Activated T-cell treated with anti-CD3 and anti-CD28 coated beads, Interleukin-2, amount 50 U/mL, for 48 hours (primary cell): ENCODE results near the gene COL13A1.

Experiments used
- DNase-seq, 2 experiments: peaks; one replicate each; pipeline ENCODE4 v3.0.0-alpha.2; 2020

COL13A1 gene

GRCh38 chr10:69848454-69848853, 46.7 kb downstream of the COL13A1 start:
- DNase-seq: no peak

GRCh38 chr10:69849825-69850224, 48.1 kb downstream of the COL13A1 start:
- DNase-seq: no peak

- DNase-seq: no peak
These were observed 48.7 kb downstream of the COL13A1 start for GRCh38 chr10:69850440-69850839.

- DNase-seq: no peak
These were observed 49.6 kb downstream of the COL13A1 start for GRCh38 chr10:69851306-69851705.

GRCh38 chr10:69853064-69853463, 51.4 kb downstream of the COL13A1 start:
- DNase-seq: no peak

GRCh38 chr10:69854511-69855345, 53.0 kb downstream of the COL13A1 start:
- no peak for DNase-seq

- no peak for DNase-seq
These were observed 53.8 kb downstream of the COL13A1 start for GRCh38 chr10:69855346-69856111.

- DNase-seq: no peak
These were observed 55.0 kb downstream of the COL13A1 start for GRCh38 chr10:69856601-69857166.

GRCh38 chr10:69858201-69858600, 56.5 kb downstream of the COL13A1 start:
- DNase-seq: no peak

- peak in 1 of 2 experiments; percentile 27 for DNase-seq
These were observed 58.6 kb downstream of the COL13A1 start for GRCh38 chr10:69860271-69860670.

GRCh38 chr10:69861251-69862240, 59.8 kb downstream of the COL13A1 start:
- DNase-seq: peak in 1 of 2 experiments; percentile 18

- no peak for DNase-seq
These were observed 61.3 kb downstream of the COL13A1 start for GRCh38 chr10:69862882-69863530.

- DNase-seq: no peak
These were observed 61.9 kb downstream of the COL13A1 start for GRCh38 chr10:69863580-69863979.

- no peak for DNase-seq
These were observed 62.6 kb downstream of the COL13A1 start for GRCh38 chr10:69864321-69864720.

GRCh38 chr10:69865450-69865849, 63.7 kb downstream of the COL13A1 start:
- no peak for DNase-seq

GRCh38 chr10:69866246-69866687, 64.6 kb downstream of the COL13A1 start:
- no peak for DNase-seq

- DNase-seq: no peak
These were observed 65.2 kb downstream of the COL13A1 start for GRCh38 chr10:69866688-69867461.

GRCh38 chr10:69867699-69868558, 66.2 kb downstream of the COL13A1 start:
- no peak for DNase-seq

- DNase-seq: no peak
These were observed 67.1 kb downstream of the COL13A1 start for GRCh38 chr10:69868821-69869220.
